Activated B cell treated with CpG ODN at 0.5 μM for 24 hours (primary cell): ENCODE results near the gene GAREM1. TPM values are rescaled to one million over a fixed set of nuclear protein-coding genes. Genes with fewer than 3 reads are reported as not detected.

ENCODE experiments used
- ATAC-seq: fragments of 200-7000 bp; cut with Tn5 transposase; one replicate; pipeline ENCODE4 v1.10.0; 2021; ENCODE audit warnings: low read depth, mild to moderate bottlenecking, moderate library complexity
- CTCF ChIA-PET: fragments of 350-600 bp; sonication (Branson Sonifier 250); formaldehyde crosslinking; loops from one replicate; lab custom pipeline; 2021; ENCODE audit warnings: antibody characterized with exemption; lab: Charles Lee
- POLR2A ChIA-PET: fragments of 350-600 bp; sonication (Branson Sonifier 250); formaldehyde crosslinking; loops from one replicate; lab custom pipeline; 2021; ENCODE audit warnings: antibody characterized with exemption; lab: Charles Lee
- DNase-seq: peaks from one replicate; pipeline ENCODE4 v3.0.0; 2022
- H3K27ac Mint-ChIP-seq: one replicate; pipeline ENCODE4 v1.8.0; 2020; ENCODE audit warnings: mixed read lengths
- H3K27me3 Mint-ChIP-seq: one replicate; pipeline ENCODE4 v1.8.0; 2021; ENCODE audit warnings: mixed read lengths
- H3K36me3 Mint-ChIP-seq: one replicate; pipeline ENCODE4 v1.8.0; 2021; ENCODE audit warnings: low read depth, mixed read lengths
- H3K4me1 Mint-ChIP-seq: one replicate; pipeline ENCODE4 v1.8.0; 2021; ENCODE audit warnings: mixed read lengths
- H3K4me3 Mint-ChIP-seq: one replicate; pipeline ENCODE4 v1.8.0; 2020; ENCODE audit warnings: mild to moderate bottlenecking, mixed read lengths
- H3K9me3 Mint-ChIP-seq: one replicate; pipeline ENCODE4 v1.8.0; 2020; ENCODE audit warnings: mixed read lengths
- CTCF ChIP-seq: fragments of 200-600 bp; IDR thresholded peaks from one replicate; pipeline ENCODE4 v1.8.0; 2022; ENCODE audit warnings: antibody characterized with exemption, mild to moderate bottlenecking
- intact Hi-C: fragments of 100-400 bp; cut with micrococcal nuclease; formaldehyde crosslinking; loops from one replicate; pipeline ENCODE4 v1.15.1; 2024
- total RNA-seq: library from RNA; stranded (reverse); gene quantifications from 2 replicates; pipeline ENCODE4 v1.2.3, GENCODE V29; 2022

GAREM1 gene
- total RNA-seq, 1 donor from 2014 or later = not detected

GRCh38 chr18:32438173-32438572, 32.5 kb downstream of the GAREM1 start:
- Mint-ChIP-seq H3K36me3 (no peaks in the 10 kb centered on the region), H3K4me1 (no peaks in the 10 kb centered on the region), H3K27me3 (peaks cover 11% of the 10 kb centered on the region), H3K4me3 (no peak overlapping the region), H3K9me3 (no peaks in the 10 kb centered on the region), H3K27ac (no peak overlapping the region)
- no peak for ATAC-seq
- ChIA-PET CTCF (no interaction called here), POLR2A (no interaction called here)
- DNase-seq = no peak
- intact Hi-C loops = no loop called here
- no peak for TF ChIP-seq CTCF

DNA sequence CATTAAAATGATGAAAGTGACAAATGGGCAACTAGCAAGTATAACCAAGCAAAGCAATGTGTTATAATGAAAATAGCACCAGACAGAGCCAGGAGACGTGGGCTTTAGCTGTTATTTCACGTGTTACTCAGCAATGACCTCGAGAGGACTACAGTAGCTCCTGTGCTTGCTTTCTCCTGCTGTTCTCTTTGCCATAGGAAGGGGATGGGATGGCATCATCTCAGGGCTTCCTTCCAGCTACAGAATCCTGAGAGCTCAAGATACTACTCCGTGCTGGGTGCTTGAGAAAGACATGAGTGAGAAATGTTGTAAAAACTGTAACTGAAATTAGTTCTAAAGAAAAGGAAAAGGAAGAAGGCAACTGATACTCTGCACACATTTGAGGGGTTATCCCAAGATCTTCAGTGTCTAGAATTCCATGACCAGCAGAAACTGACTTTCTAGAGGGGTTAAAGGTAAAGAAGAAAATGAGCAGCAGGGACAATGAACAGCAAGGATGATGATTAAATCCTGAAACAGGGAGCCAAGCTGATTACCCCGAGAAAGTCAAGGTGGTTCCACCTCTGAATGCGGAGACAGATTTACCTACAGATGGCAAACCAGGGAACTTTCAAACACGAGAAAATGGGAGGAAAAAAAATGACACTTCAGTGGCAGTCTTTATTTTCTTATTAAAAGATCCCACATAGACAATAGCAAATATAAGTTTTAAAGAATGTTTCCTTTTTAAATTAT, 33.4 kb downstream of the GAREM1 start:
- intact Hi-C loops = no loop called here
- no peak overlapping the region for H3K27ac Mint-ChIP-seq
- no peak for DNase-seq
- H3K36me3 Mint-ChIP-seq = no peaks in the 10 kb centered on the region
- H3K4me3 Mint-ChIP-seq = no peak overlapping the region
- peaks cover 11% of the 10 kb centered on the region for H3K27me3 Mint-ChIP-seq
- H3K9me3 Mint-ChIP-seq = peaks cover under 1% of the 10 kb centered on the region
- POLR2A ChIA-PET = no interaction called here
- CTCF ChIA-PET = no interaction called here
- ATAC-seq = no peak
- TF ChIP-seq CTCF = no peak
- H3K4me1 Mint-ChIP-seq = no peaks in the 10 kb centered on the region

GRCh38 chr18:32435631-32436500, 34.8 kb downstream of the GAREM1 start:
- H3K27me3 Mint-ChIP-seq = peaks cover 9% of the 10 kb centered on the region
- no peak overlapping the region for H3K27ac Mint-ChIP-seq
- DNase-seq (no peak), ATAC-seq (no peak)
- POLR2A ChIA-PET = no interaction called here
- TF ChIP-seq CTCF = no peak
- no peak overlapping the region for H3K4me3 Mint-ChIP-seq
- no peaks in the 10 kb centered on the region for H3K4me1 Mint-ChIP-seq
- CTCF ChIA-PET = no interaction called here
- H3K36me3 Mint-ChIP-seq = no peaks in the 10 kb centered on the region
- intact Hi-C loops = no loop called here
- peaks cover 9% of the 10 kb centered on the region for H3K9me3 Mint-ChIP-seq

DNA sequence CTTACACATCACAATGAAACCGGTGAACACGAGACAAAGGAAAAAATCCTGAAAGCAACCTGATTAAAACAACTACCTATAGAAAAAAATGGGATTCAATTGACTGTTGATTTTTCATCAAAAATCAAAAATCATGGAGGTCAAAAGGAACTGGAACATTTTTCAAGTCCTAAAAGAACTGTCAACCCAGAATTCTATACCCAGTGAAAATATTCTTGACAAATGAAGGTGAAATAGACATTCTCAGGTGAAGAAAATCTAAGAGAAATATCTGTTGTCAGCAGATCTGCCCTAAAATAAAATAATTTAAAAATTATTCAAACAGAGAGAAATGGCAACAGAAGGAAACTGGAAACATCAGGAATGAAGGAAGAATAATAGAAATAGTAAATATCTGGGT, 38.9 kb downstream of the GAREM1 start:
- DNase-seq (no peak), ATAC-seq (no peak)
- intact Hi-C loops = no loop called here
- Mint-ChIP-seq H3K4me1 (no peaks in the 10 kb centered on the region), H3K27me3 (peaks cover 3% of the 10 kb centered on the region), H3K27ac (no peak overlapping the region), H3K36me3 (no peaks in the 10 kb centered on the region), H3K9me3 (peaks cover 12% of the 10 kb centered on the region), H3K4me3 (no peak overlapping the region)
- ChIA-PET POLR2A (no interaction called here), CTCF (no interaction called here)
- no peak for TF ChIP-seq CTCF

- H3K9me3 Mint-ChIP-seq = peaks cover 12% of the 10 kb centered on the region
- no peaks in the 10 kb centered on the region for H3K36me3 Mint-ChIP-seq
- H3K4me3 Mint-ChIP-seq = no peak overlapping the region
- DNase-seq = no peak
- H3K27me3 Mint-ChIP-seq = peaks cover 3% of the 10 kb centered on the region
- CTCF ChIA-PET = no interaction called here
- H3K27ac Mint-ChIP-seq = no peak overlapping the region
- no peaks in the 10 kb centered on the region for H3K4me1 Mint-ChIP-seq
- POLR2A ChIA-PET = no interaction called here
- no peak for ATAC-seq
- intact Hi-C loops = no loop called here
- no peak for TF ChIP-seq CTCF
These were observed 41.3 kb downstream of the GAREM1 start for GRCh38 chr18:32429402-32429801.
